Epithelial cell of esophagus (primary cell): ENCODE measurements around the gene OR13G1.

Experiments used
- DNase-seq: peaks from one replicate; pipeline ENCODE4 v3.0.0; 2010; ENCODE audit warnings: low read depth
- H3K4me3 ChIP-seq: 2 replicates; pipeline ENCODE4 v1.5.1; 2011; ENCODE audit warnings: mild to moderate bottlenecking, low read length, control low read depth
- TF ChIP-seq, protein P1 (sequence below): IDR thresholded peaks from 2 replicates; pipeline ENCODE4 v1.5.1; 2011; ENCODE audit warnings: low read depth, mild to moderate bottlenecking, low read length, control low read depth, inconsistent platforms; ENCODE audit not compliant: insufficient read depth; ENCODE audit errors: missing control alignments

The OR13G1 gene

GRCh38 chr1:247680171-247680570 lies 632 bp upstream of the OR13G1 start:
- TF ChIP-seq, protein P1, sequence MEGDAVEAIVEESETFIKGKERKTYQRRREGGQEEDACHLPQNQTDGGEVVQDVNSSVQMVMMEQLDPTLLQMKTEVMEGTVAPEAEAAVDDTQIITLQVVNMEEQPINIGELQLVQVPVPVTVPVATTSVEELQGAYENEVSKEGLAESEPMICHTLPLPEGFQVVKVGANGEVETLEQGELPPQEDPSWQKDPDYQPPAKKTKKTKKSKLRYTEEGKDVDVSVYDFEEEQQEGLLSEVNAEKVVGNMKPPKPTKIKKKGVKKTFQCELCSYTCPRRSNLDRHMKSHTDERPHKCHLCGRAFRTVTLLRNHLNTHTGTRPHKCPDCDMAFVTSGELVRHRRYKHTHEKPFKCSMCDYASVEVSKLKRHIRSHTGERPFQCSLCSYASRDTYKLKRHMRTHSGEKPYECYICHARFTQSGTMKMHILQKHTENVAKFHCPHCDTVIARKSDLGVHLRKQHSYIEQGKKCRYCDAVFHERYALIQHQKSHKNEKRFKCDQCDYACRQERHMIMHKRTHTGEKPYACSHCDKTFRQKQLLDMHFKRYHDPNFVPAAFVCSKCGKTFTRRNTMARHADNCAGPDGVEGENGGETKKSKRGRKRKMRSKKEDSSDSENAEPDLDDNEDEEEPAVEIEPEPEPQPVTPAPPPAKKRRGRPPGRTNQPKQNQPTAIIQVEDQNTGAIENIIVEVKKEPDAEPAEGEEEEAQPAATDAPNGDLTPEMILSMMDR: no peak
- DNase-seq: no peak
- H3K4me3 ChIP-seq: no peak overlapping the region

DNA sequence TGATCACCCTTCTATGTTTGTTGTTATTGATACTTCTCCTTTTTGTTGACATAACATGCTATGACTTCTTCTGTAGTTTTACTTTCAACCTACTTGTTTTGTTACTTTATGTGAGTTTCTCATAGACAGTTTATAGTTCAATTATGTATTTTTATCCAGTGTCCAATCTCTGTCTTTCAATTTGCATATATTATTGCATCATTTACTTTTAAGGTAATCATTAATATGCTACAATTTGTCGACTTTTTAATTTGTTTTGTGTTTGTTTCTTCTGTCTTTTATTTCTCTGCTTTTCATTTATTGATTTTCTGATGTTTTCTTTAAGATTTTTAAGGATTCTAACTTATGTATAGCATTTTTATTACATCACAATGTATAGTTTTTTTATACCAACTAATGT lies 10.3 kb downstream of the OR13G1 start:
- TF ChIP-seq, protein P1: no peak
- DNase-seq: no peak
- H3K4me3 ChIP-seq: no peak overlapping the region

GRCh38 chr1:247656221-247656875 lies 23.2 kb downstream of the OR13G1 start:
- TF ChIP-seq, protein P1: no peak
- DNase-seq: no peak

GRCh38 chr1:247653040-247653439 lies 26.5 kb downstream of the OR13G1 start:
- TF ChIP-seq, protein P1: no peak
- DNase-seq: no peak
- H3K4me3 ChIP-seq: no peak overlapping the region

More at GRCh38 chr1:247656221-247656875, 23.2 kb downstream of the OR13G1 start:
- H3K4me3 ChIP-seq: no peak overlapping the region

- TF ChIP-seq, protein P1: no peak
- no peak overlapping the region for H3K4me3 ChIP-seq
- DNase-seq: no peak
These were observed 31.7 kb downstream of the OR13G1 start for GRCh38 chr1:247647864-247648263.

GRCh38 chr1:247646867-247647266 lies 32.7 kb downstream of the OR13G1 start:
- no peak for DNase-seq
- TF ChIP-seq, protein P1: no peak
- H3K4me3 ChIP-seq: no peak overlapping the region

- no peak for DNase-seq
- TF ChIP-seq, protein P1: no peak
- no peak overlapping the region for H3K4me3 ChIP-seq
These were observed 36.8 kb downstream of the OR13G1 start for GRCh38 chr1:247642742-247643141.
